ENCODE measurements around the gene RPL10L. TPM values are rescaled to one million over a fixed set of nuclear protein-coding genes. Genes with fewer than 3 reads are reported as not detected.
A peak's percentile ranks its signal among the peaks of the same experiment; 100 is the strongest.

Gene RPL10L
- not detected for total RNA-seq

GRCh38 chr14:46651526-46652144, at the start of gene RPL10L:
Gene RPL10L, minus strand, starts transcription at chr14:46651781. Its CDS starts 45 bp downstream, at chr14:46651736.
- CTCF ChIA-PET, result no interaction called here
- Mint-ChIP-seq H3K4me1 (ENCODE audit: low read depth) (no peaks in the 10 kb centered on the region), H3K4me3 (no peak within 1 kb of the TSS), H3K36me3 (ENCODE audit: low read depth) (no peaks in the 10 kb centered on the region), H3K27me3 (no peaks in the 10 kb centered on the region), H3K9me3 (peaks cover 4% of the 10 kb centered on the region), H3K27ac (no peak within 1 kb of the TSS)
- ATAC-seq (no peak), DNase-seq (peak; percentile 4)
- no peak for TF ChIP-seq CTCF (IDR thresholded peaks at IDR 0.05)
- intact Hi-C loops (cut with micrococcal nuclease), result no loop called here
- POLR2A ChIA-PET, result no interaction called here

- Mint-ChIP-seq H3K4me3 (no peak overlapping the region), H3K27ac (no peak overlapping the region), H3K27me3 (no peaks in the 10 kb centered on the region), H3K36me3 (ENCODE audit: low read depth) (no peaks in the 10 kb centered on the region), H3K4me1 (ENCODE audit: low read depth) (no peaks in the 10 kb centered on the region), H3K9me3 (peaks cover 4% of the 10 kb centered on the region)
- DNase-seq (no peak), ATAC-seq (no peak)
- ChIA-PET POLR2A (no interaction called here), CTCF (interaction anchor here (0.6 kb wide), 1 partner anchor 222 kb away, joined by 3 read pairs; no protein-coding TSS in a partner anchor)
- no peak for TF ChIP-seq CTCF (IDR thresholded peaks at IDR 0.05)
- intact Hi-C loops (cut with micrococcal nuclease), result no loop called here
These were observed 40.2 kb upstream of the RPL10L start for GRCh38 chr14:46691819-46692218.

- ChIA-PET POLR2A (no interaction called here), CTCF (no interaction called here)
- H3K27me3 Mint-ChIP-seq, result no peaks in the 10 kb centered on the region
- H3K36me3 Mint-ChIP-seq (ENCODE audit: low read depth), result no peaks in the 10 kb centered on the region
- ATAC-seq (no peak), DNase-seq (no peak)
- intact Hi-C loops (cut with micrococcal nuclease), result no loop called here
- H3K4me1 Mint-ChIP-seq (ENCODE audit: low read depth), result no peaks in the 10 kb centered on the region
- H3K4me3 Mint-ChIP-seq, result no peak overlapping the region
- H3K9me3 Mint-ChIP-seq, result peaks cover 14% of the 10 kb centered on the region
- TF ChIP-seq CTCF (IDR thresholded peaks at IDR 0.05), result no peak
- no peak overlapping the region for H3K27ac Mint-ChIP-seq
These were observed 35.1 kb upstream of the RPL10L start for GRCh38 chr14:46686652-46687051.

GRCh38 chr14:46672128-46672527, 20.5 kb upstream of the RPL10L start:
- Mint-ChIP-seq H3K36me3 (ENCODE audit: low read depth) (no peaks in the 10 kb centered on the region), H3K9me3 (peaks cover 5% of the 10 kb centered on the region)
- DNase-seq, result no peak

GRCh38 chr14:46663382-46663781, 11.8 kb upstream of the RPL10L start:
- Mint-ChIP-seq H3K27me3 (no peaks in the 10 kb centered on the region), H3K4me1 (ENCODE audit: low read depth) (no peaks in the 10 kb centered on the region), H3K4me3 (no peak overlapping the region), H3K27ac (no peak overlapping the region), H3K36me3 (ENCODE audit: low read depth) (no peaks in the 10 kb centered on the region), H3K9me3 (peaks cover 14% of the 10 kb centered on the region)
- no peak for TF ChIP-seq CTCF (IDR thresholded peaks at IDR 0.05)
- intact Hi-C loops (cut with micrococcal nuclease), result no loop called here
- no peak for ATAC-seq
- ChIA-PET POLR2A (no interaction called here), CTCF (no interaction called here)
- no peak for DNase-seq

More at GRCh38 chr14:46672128-46672527, 20.5 kb upstream of the RPL10L start:
- Mint-ChIP-seq H3K27ac (no peak overlapping the region), H3K27me3 (no peaks in the 10 kb centered on the region), H3K4me1 (ENCODE audit: low read depth) (no peaks in the 10 kb centered on the region), H3K4me3 (no peak overlapping the region)
- ATAC-seq, result no peak
- no peak for TF ChIP-seq CTCF (IDR thresholded peaks at IDR 0.05)
- ChIA-PET CTCF (no interaction called here), POLR2A (no interaction called here)
- intact Hi-C loops (cut with micrococcal nuclease), result no loop called here

Measured in activated CD8-positive, alpha-beta T cell treated with anti-CD3 and anti-CD28 coated beads for 36 hours (primary cell).